ENCODE data around the gene AQP11.
A peak's percentile ranks its signal among the peaks of the same experiment; 100 is the strongest.
"Not testable (repeated sequence)": the region's sequence is repeated elsewhere in the genome, so short reads cannot be mapped to it uniquely, and the experiment has no call there.

AQP11 gene, protein sequence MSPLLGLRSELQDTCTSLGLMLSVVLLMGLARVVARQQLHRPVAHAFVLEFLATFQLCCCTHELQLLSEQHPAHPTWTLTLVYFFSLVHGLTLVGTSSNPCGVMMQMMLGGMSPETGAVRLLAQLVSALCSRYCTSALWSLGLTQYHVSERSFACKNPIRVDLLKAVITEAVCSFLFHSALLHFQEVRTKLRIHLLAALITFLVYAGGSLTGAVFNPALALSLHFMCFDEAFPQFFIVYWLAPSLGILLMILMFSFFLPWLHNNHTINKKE

DNA sequence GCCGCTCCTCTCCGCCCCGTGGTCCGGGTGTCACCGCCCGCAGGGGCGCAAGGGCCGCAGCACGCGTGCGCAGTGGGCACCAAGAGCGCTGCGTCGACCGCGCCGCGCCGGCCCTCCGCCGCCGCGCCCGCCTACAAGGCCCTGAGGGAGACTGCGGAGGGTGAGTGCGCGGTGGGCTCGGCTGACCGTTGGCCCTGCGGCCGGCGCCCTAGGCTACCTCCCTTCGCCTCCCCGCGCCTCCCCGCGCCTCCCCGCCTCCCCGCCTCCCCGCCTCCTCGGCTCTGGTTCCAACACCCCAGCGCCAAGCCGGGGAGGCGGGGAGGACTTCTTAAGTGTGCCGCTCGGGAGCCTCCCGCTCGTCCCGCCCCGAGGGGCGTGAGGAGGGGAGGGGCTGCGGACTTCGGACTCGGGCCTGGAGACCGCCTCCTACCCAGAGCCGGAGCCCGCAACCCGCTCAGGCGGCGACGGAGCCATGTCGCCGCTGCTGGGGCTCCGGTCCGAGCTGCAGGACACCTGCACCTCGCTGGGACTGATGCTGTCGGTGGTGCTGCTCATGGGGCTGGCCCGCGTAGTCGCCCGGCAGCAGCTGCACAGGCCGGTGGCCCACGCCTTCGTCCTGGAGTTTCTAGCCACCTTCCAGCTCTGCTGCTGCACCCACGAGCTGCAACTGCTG, at the start of gene AQP11:
AQP11 (plus strand) TSS at position 433 of the 673 bp plus-strand sequence; CDS start at position 473, 40 bp downstream.
- peak; percentile 85 for DNase-seq (ENCODE audit: low spot score)

GRCh38 chr11:77542296-77542695, 47.5 kb upstream of the AQP11 start:
- no peak for DNase-seq (ENCODE audit: low spot score)

DNA sequence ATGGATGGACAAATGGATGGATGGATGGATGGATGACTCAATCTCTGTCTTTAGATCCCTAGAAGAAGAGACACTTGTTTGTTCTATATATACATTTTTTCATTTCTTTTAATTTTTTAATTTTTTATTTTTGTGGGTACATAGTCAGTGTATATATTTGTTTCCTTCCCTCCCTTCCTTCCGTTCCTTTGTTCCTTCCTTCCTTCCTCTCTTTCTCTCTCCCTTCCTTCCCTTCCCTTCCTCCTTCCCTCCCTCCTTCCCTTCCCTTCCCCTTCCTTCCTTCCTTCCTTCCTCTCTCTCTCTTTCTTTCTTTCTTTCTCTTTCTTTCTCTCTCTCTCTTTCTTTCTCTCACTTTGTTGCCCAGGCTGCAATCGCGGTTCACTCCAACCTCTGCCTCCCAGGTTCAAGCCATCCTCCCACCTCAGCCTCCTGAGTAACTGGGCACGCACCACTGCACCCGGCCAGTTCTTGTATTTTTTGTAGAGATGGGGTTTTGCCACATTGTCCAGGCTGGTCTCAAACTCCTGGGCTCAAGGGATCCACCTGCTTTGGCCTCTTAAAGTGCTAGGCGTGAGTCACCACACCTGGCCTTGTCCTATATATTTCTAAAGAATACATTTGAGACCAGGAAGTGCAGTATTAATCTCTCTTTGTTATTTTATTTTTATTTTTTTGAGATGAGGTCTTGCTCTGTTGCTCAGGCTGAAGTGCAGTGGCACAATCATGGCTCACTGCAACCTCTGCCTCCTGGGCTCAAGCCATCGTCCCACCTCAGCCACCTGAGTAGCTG, 42.5 kb upstream of the AQP11 start:
- no peak for DNase-seq (ENCODE audit: low spot score)

DNA sequence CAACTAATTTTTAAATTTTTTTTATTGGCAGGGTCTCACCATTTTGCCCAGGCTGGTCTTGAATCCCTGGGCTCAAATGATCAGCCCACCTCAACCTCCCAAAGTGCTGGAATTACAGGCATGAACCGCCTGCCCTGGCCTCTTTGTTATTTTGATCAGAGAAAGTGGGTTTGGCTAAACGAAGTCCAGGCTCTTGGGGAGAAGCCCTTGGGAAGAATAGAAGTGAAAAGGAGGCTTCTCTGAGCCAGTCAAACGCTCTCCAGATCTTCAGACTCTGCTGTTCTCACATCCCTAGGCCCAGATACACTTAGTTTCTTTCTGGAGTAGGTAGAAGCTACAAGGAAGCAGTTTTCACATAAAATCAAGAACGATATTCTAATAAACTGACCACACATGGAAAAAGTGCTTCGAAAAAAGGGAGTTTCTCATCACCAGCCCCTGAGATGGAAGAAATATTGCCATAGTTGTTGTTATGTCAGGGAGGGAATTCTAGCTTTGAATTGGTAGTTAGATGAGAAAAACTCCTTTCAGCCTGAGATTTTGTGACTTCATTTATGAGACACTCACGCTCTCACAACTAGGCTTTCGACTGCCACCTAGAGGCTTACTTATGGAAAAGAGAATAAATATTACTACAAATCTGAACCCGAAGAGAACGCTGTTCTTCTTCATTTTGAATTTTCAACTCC, 41.7 kb upstream of the AQP11 start:
- peak; percentile 72 for DNase-seq (ENCODE audit: low spot score)

- no peak for DNase-seq (ENCODE audit: low spot score)
Observed at GRCh38 chr11:77548552-77549445, 41.0 kb upstream of the AQP11 start.

DNA sequence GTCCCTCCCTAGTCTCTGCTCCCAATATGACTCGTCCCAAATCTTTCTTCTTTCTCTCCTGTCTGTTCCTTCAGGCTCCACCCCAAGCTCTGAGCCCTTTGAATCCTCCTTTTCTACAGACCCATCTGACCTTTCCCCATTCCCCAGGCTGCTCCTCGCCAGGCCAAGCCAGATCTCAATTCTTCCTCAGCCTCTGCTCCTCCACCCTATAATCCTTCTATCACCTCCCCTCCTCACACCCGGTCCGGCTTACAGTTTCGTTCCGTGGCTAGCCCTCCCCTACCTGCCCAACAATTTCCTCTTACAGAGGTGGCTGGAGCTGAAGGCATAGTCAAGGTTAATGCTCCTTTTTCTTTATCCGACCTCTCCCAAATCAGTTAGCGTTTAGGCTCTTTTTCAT, 38.3 kb upstream of the AQP11 start:
- not testable (repeated sequence) for DNase-seq (ENCODE audit: low spot score)

GRCh38 chr11:77557553-77557952, 32.2 kb upstream of the AQP11 start:
- peak; percentile 18 for DNase-seq (ENCODE audit: low spot score)

- no peak for DNase-seq (ENCODE audit: low spot score)
Observed at GRCh38 chr11:77558380-77558779, 31.4 kb upstream of the AQP11 start.

DNA sequence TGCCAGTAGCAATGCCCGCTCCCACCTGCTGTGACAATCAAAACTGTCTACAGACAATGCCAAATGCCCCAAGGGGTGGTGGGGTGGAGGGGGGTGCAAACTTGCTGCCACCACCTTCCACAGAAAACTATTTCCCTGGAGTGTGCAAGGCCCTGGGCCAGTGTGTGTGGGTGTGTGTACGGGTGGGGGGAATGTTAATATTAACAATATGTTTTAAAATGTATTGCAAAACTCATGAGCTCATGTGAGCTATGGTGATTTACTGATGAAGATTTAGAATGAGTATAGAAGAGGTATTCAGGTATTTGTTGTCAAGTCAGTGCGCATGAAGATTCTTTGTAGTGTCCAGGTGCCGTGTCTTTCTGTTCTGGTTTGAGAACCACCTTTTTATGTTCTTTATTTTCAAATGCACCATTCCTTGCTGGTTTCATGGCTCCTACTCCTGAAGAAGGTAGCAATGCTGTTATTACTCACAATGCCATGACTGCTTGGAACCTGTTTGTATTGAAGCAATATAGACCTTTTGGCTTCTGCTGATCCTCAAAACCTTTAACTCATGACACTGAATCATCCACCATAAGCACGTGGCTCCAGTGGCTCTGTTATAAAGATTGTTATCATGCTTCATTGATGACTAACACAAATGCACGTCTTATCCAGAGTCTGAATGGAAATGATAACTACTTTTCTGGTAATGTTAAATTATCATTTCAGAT, 29.9 kb upstream of the AQP11 start:
- DNase-seq (ENCODE audit: low spot score), result no peak

GRCh38 chr11:77560605-77561004, 29.1 kb upstream of the AQP11 start:
- DNase-seq (ENCODE audit: low spot score), result no peak

DNA sequence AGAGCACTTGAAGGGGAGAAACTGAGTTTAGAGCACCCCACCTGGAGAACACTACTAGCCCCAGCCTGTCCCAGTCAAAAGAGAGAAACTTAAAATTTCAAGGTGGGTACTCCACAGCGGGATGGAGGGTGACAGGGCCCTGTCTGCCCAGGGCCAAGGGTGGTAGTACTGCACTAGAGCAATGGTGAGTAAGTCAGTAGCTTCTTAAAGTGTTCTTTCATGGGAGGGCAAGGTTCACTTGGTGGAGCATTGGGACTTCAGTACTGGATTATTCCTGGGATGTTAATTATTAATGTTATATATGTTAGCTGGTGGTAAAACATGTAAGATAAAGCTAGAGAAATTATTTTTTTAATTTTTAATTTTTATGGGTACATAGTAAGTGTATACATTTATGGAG, 28.5 kb upstream of the AQP11 start:
- no peak for DNase-seq (ENCODE audit: low spot score)

DNA sequence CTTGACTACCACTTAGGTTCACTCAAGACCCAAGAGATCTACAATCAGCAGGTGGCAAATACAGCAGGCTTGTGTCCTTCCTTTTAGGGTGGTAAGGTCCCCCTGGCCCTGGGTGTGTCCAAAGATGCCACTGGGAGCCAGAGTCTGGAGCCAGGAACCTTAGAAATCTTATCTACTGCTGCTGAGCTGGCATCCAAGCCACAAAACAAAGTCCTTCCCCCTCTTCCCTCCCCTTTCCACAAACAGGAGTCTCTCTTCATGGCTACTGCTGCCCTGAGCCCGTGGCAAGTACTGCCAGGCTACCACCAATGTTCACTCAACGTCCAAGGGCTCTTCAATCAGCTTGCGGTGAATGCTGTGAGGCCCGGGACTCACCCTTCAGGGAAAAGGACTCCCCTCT, 21.4 kb upstream of the AQP11 start:
- no peak for DNase-seq (ENCODE audit: low spot score)

- no peak for DNase-seq (ENCODE audit: low spot score)
Observed at GRCh38 chr11:77568916-77569675, 20.7 kb upstream of the AQP11 start.

DNA sequence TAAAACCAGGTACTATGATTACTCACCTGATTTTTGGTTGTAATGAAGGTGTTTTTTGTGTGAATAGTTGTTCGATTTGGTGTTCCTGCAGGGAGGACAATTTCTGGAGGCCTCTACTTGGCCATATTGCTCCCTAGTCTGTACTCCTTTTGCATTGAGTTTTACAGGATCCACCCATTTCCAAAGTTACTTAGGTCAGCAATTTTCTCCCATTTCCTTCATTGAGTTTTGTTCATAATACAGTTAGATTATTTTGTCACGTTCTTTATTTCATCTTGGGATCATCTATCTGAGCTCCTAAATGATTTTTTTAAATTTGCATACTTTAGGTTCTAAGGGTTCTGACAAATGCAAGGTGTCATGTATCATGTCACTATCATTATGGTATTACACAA, 20.1 kb upstream of the AQP11 start:
- no peak for DNase-seq (ENCODE audit: low spot score)

- not testable (repeated sequence) for DNase-seq (ENCODE audit: low spot score)
Observed at GRCh38 chr11:77570896-77571295, 18.9 kb upstream of the AQP11 start.

DNA sequence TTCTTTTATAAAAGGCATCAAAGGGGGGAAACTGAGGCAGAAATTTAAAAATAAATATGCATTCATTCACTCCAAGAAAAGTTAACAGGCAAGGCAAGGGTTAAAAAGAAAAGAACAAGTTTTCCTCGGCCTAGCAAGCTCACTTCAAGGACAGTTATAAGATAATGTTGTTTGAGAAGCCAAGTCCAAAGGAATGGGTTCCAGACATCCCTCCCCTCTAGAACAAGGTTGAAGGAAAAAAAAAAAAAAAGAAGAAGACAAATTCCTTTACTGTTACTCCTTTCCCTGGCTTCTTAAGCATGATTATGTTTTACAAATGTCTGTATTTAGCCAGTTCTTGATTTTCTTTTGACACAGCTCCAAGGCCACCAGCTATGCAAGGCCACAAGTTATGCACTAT, 14.3 kb upstream of the AQP11 start:
- DNase-seq (ENCODE audit: low spot score), result not testable (repeated sequence)

DNA sequence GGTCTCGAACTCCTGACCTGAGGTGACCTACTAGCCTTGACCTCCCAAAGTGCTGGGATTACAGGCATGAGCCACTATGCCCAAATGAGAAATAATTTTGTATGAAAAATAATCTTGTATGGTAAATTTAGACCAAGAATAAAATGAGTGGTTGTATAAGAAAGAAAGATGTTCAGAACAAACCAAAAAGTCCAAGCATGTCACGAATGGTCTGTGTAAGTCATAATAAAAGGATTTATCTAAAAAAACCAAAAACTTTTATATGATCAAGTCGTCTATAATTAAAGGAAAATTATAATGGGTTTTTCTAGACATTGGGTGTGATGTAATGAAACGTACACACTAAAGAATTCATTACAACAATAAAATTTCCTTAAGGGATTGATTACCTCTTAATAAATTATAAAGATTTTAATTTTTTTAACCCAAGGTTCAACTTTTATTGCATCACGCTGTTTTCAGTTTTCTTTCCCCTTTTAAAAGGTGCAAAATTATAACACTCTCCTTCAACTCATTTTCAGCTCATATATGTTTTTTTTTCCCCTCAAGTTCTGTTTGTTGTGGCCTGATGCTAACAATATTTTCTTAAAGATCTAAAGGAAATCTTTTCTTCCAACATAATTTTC, 8.9 kb upstream of the AQP11 start:
- no peak for DNase-seq (ENCODE audit: low spot score)

- no peak for DNase-seq (ENCODE audit: low spot score)
Observed at GRCh38 chr11:77589181-77589520, 602 bp upstream of the AQP11 start.

DNA sequence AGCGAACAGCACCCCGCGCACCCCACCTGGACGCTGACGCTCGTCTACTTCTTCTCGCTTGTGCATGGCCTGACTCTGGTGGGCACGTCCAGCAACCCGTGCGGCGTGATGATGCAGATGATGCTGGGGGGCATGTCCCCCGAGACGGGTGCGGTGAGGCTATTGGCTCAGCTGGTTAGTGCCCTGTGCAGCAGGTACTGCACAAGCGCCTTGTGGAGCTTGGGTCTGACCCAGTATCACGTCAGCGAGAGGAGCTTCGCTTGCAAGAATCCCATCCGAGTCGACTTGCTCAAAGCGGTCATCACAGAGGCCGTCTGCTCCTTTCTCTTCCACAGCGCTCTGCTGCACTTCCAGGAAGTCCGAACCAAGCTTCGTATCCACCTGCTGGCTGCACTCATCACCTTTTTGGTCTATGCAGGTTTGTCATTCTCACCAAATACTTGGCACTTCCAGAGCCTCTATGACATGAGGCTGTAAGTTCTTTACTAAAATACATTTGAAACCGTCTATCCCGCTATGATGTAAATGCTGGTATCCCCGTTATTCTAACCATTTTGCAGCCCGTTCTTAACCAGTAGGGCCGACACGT, 535 bp downstream of the AQP11 start:
- DNase-seq (ENCODE audit: low spot score), result peak; percentile 52

Measured in putamen (tissue), 1 donor.